ENCODE results near the gene CHMP4B. TPM values are rescaled to one million over a fixed set of nuclear protein-coding genes. Genes with fewer than 3 reads are reported as not detected.
A peak's percentile ranks its signal among the peaks of the same experiment; 100 is the strongest.

CHMP4B gene
- total and polyA plus RNA-seq, 7 donors: 102 to 394 (median 115) TPM

GRCh38 chr20:33841436-33841799 is 30.3 kb downstream of the CHMP4B start:
- Histone ChIP-seq H3K27ac (peak overlapping the region in 2 of 4 donors; percentile 4 to 23), H3K9me3 (no peaks in the 10 kb centered on the region), H3K36me3 (no peaks in the 10 kb centered on the region), H3K27me3 (no peaks in the 10 kb centered on the region), H3K4me1 (peaks cover 0 to 95% (median 86%) of the 10 kb centered on the region in 4 donors), H3K4me3 (no peak overlapping the region)
- 57 to 81% methylated on average over 4 of the region's 4 CpGs for WGBS, 2 donors
- no peak for TF ChIP-seq POLR2A (IDR thresholded peaks at IDR 0.05)
- no peak for TF ChIP-seq POLR2AphosphoS5 (IDR thresholded peaks at IDR 0.05)
- TF ChIP-seq CTCF (IDR thresholded peaks at IDR 0.05): no peak
- TF ChIP-seq EP300 (IDR thresholded peaks at IDR 0.05): no peak
- intact Hi-C loops (cut with DNase I): no loop called here
- peak; percentile 10 for DNase-seq

- peak; percentile 12 for DNase-seq
- no peaks in the 10 kb centered on the region for H3K9me3 ChIP-seq
- TF ChIP-seq POLR2AphosphoS5 (IDR thresholded peaks at IDR 0.05) (no peak), POLR2A (IDR thresholded peaks at IDR 0.05) (no peak), CTCF (IDR thresholded peaks at IDR 0.05) (no peak), EP300 (IDR thresholded peaks at IDR 0.05) (no peak)
- peak overlapping the region in 2 of 4 donors; percentile 42 to 44 for H3K27ac ChIP-seq
- no peaks in the 10 kb centered on the region for H3K27me3 ChIP-seq
- no peak overlapping the region for H3K4me3 ChIP-seq
- peaks cover 0 to 95% (median 85%) of the 10 kb centered on the region in 4 donors for H3K4me1 ChIP-seq
- intact Hi-C loops (cut with DNase I): no loop called here
- H3K36me3 ChIP-seq: no peaks in the 10 kb centered on the region
- WGBS, 2 donors: 90 to 92% methylated on average over 3 of the region's 3 CpGs
Measured at GRCh38 chr20:33842346-33842745, 31.2 kb downstream of the CHMP4B start.

DNA sequence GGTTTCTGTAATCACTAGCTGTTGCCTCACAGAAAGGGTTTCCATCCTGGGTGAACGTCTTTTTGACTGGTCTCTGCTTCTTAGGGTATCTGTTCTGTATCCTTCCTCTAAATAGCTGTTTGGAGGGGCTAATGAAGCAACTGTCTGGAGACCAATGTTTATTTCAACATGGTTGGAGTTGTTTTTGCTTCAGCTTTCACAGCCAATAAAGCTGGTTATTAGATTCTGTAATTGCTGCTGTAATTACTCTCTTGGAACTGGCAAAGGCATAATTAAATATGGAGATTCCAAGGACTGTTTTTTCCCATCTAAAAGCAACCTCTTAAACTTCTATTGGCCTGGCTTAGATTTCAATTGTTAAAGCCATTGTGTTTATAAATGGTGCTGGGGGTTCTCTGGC is 31.9 kb downstream of the CHMP4B start:
- intact Hi-C loops (cut with DNase I): no loop called here
- peak overlapping the region in 2 of 4 donors; percentile 42 to 44 for H3K27ac ChIP-seq
- TF ChIP-seq POLR2AphosphoS5 (IDR thresholded peaks at IDR 0.05): no peak
- TF ChIP-seq CTCF (IDR thresholded peaks at IDR 0.05): no peak
- no peak for TF ChIP-seq POLR2A (IDR thresholded peaks at IDR 0.05)
- no peak for TF ChIP-seq EP300 (IDR thresholded peaks at IDR 0.05)

DNA sequence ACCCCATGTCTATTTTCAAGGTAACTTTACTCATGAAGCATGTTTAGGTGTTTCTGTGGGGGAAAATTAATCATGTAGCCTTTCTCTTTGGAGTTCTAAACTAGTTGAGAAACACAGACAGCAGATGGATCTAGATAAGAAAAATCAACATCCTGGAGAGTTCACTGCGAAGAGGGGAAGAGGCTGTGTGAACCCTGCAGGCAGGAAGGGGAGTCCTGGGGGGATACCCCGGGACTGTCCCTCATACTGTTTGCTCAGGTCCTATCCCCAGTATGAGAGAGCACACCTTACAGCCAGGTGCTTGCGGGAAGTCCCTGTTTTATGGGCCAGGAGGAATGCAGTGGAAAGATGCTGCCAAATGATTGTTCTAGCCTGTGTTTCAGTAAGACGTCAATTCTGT is 32.7 kb downstream of the CHMP4B start:
- TF ChIP-seq POLR2A (IDR thresholded peaks at IDR 0.05) (no peak), POLR2AphosphoS5 (IDR thresholded peaks at IDR 0.05) (no peak), CTCF (IDR thresholded peaks at IDR 0.05) (no peak)
- Histone ChIP-seq H3K27me3 (no peaks in the 10 kb centered on the region), H3K4me1 (peaks cover 0 to 83% (median 74%) of the 10 kb centered on the region in 4 donors), H3K4me3 (no peak overlapping the region), H3K36me3 (peaks cover 0 to 6% (median 6%) of the 10 kb centered on the region in 4 donors), H3K9me3 (no peaks in the 10 kb centered on the region), H3K27ac (no peak overlapping the region)
- 12 to 34% methylated on average over 4 of the region's 4 CpGs for WGBS, 2 donors
- intact Hi-C loops (cut with DNase I): no loop called here
- DNase-seq: peak; percentile 27

More for the DNA sequence above, 31.9 kb downstream of the CHMP4B start:
- WGBS, 2 donors: 64 to 70% methylated on average over 1 of the region's 1 CpG
- no peaks in the 10 kb centered on the region for H3K9me3 ChIP-seq
- H3K36me3 ChIP-seq: no peaks in the 10 kb centered on the region
- DNase-seq: no peak
- no peaks in the 10 kb centered on the region for H3K27me3 ChIP-seq
- H3K4me3 ChIP-seq: no peak overlapping the region
- H3K4me1 ChIP-seq: peaks cover 0 to 91% (median 82%) of the 10 kb centered on the region in 4 donors

All from sigmoid colon (tissue), 7 donors.